Astrocyte of the hippocampus (primary cell): ENCODE data around the gene TRANK1.
"Not testable (repeated sequence)": the region's sequence is repeated elsewhere in the genome, so short reads cannot be mapped to it uniquely, and the experiment has no call there.

Source experiments
- DNase-seq: peaks from one replicate; pipeline ENCODE4 v3.0.0; 2011; ENCODE audit warnings: low read depth, low spot score

TRANK1 gene

DNA sequence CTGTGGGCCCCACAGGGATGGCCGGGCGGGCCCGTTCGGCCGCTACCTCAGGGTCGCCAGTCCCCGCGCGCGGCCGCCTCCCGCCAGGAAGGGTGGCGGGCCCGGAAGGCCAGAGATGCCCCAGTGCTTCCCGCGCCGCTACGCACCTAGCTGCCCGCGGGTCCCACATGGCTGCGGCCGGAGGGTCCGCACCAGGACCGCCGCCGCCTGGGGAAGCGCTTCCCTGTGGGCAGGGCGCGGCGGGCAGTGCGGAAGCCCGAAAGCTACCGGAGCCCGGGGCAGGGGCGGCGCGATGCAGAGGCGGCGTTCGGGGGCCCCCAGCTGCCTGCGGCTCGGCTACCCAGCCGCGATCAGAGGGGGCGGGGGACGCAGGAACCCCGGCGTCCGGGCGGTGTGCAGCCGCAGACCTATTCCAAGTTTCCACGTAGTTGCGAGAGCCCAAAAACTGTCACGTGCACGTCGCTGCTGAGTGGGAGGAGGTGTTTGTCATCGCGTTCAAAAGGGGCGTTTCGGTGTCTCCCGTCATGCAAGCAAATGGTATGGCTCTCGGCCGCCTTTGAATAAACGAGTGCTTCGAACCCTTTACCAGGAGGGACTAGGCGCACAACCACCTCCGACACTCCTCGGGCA lies at the start of gene TRANK1:
Gene TRANK1, minus strand, starts transcription at position 414 of the 630 bp plus-strand sequence. Its CDS starts 245 bp downstream, at position 169.
- DNase-seq = peak; percentile 52

GRCh38 chr3:36993326-36994283 lies 48.8 kb upstream of the TRANK1 start, which contains the start of gene MLH1:
TSS of gene MLH1 (plus strand) at chr3:36993518. CDS start at chr3:36993548, 30 bp downstream.
- DNase-seq = peak; percentile 100

- DNase-seq = no peak
Observed at GRCh38 chr3:36992806-36993325, 48.0 kb upstream of the TRANK1 start, which contains the start of gene EPM2AIP1. TSS of gene EPM2AIP1 (minus strand) at chr3:36993131. CDS start at chr3:36993077, 54 bp downstream.

GRCh38 chr3:36991923-36992805 lies 47.3 kb upstream of the TRANK1 start:
- DNase-seq = peak; percentile 67

DNA sequence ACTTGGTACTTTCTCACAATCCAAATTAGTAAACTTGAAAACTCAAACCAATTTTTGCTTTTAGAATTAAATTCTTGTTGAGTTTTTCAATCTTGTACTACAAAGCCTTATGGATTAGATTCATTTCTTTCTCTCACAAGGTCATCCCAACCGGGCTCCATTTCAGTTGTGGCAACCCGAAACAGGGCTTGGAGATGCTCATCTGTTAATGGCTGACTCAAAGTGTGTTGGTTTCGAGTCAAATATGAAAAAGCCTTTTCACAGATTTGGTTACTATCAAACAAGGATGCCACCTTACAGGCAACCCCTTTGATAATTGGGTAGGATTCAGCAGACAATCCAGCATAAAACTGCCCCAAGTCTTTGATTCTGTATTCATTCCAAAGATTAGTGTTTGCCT lies 46.3 kb upstream of the TRANK1 start:
- DNase-seq = peak; percentile 8

GRCh38 chr3:36989568-36989967 lies 44.7 kb upstream of the TRANK1 start:
- DNase-seq = peak; percentile 2

DNA sequence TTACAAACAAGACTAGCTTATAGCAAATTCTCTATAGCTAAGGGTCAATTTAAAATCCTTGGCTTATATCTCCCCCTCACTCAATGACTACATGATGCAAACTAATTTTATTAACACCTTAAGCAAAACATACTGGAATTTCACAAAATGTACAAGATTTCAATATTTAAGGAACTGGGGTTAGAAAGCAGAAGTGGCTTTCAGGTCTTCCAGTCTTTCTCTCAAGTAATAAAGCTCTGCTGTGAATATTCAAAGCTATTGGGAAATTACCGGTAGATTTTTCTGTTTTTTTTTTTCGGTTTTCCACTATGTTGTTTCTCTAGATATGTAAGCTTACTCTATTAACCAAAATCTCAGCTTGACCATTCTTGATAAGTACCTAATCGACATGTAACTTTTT lies 44.2 kb upstream of the TRANK1 start:
- no peak for DNase-seq

DNA sequence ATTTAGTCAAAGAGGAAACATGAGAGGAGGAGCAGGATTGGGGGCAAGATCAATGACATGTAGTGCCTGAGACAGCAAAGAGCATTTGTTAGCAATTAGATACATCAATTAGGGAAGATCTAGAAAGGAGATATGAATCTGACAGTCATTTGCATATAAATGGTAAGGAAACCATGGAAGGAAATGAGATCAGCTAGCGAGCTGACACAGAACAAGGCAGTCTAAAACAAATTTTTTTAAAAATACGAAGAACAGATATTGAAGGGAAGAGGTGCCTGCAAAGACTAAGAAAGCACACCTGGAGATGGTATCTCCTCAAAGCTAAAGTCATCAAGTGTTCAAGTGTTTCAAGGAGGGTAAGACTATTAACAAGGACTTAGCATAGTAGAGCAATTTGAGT lies 43.5 kb upstream of the TRANK1 start:
- no peak for DNase-seq

- no peak for DNase-seq
Observed at GRCh38 chr3:36981006-36981405, 36.2 kb upstream of the TRANK1 start.

GRCh38 chr3:36973139-36973538 lies 28.3 kb upstream of the TRANK1 start:
- DNase-seq = no peak

DNA sequence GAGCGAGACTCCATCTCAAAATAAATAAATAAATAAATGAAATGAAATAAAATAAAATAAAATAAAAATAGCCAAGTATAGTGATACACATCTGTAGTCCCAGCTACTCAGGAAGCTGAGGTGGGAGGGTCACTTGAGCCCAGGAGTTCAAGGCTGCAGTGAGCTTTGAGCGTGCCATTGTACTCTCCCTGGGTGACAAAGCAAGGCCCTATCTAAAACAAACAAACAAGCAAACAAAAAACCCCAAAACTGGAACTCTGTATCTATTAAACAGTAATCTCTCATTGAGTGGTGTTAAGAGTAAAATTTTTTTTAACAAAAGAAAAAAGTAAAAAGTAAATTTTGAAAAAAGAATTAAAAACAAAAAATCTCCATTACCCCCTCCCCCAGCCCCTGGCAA lies 27.3 kb upstream of the TRANK1 start:
- no peak for DNase-seq

- DNase-seq = peak; percentile 30
Observed at GRCh38 chr3:36969540-36970432, 24.9 kb upstream of the TRANK1 start.

DNA sequence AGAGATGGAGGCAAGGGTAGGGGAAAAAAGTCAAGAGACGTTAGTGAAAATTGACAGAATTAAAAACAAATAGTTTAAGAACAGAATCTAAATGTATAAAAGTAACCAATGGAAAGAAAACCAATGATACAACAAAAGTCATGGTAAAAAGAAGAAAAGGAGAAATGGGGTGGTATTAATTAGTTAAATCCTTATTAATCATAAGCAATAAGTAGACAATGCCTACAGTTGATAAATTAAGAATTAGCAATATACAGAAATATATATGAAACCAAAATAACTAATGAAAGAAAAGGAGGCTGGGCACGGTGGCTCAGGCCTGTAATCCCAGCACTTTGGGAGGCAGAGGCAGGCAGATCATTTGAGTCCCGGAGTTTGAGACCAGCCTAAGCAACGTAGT lies 24.2 kb upstream of the TRANK1 start:
- no peak for DNase-seq

DNA sequence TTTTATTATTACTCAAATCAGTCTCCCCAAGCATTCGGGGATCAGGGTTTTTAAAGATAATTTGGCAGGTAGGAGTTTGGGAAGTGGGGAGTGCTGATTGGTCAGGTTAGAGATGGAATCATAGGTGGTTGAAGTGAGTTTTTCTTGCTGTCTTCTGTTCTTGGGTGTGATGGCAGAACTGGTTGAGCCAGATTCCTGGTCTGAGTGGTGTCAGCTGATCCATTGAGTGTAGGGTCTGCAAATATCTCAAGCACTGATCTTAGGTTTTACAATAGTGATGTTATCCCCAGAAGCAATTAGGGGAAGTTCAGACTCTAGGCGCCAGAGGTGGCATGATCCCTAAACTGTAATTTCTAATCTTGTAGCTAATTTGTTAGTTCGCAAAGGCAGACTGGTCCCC lies 20.6 kb upstream of the TRANK1 start:
- DNase-seq = no peak

DNA sequence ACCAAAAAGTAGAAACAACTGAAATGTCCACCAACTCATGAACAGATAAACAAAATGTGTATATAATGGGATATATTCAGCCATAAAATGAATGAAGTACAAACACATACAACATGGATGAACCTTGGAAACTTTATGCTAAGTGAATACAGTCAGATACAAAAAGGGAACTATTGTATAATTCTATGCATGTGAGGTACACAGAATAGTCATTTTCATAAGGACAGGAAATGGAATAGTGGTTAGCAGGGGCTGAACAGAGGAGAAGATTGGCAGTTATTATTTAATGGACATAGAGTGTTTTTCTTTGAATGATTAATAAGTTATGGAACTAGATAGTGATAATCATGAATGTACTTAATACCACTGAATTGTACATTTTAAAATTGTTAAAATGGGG lies 20.0 kb upstream of the TRANK1 start:
- no peak for DNase-seq

GRCh38 chr3:36964331-36964730 lies 19.5 kb upstream of the TRANK1 start:
- no peak for DNase-seq

DNA sequence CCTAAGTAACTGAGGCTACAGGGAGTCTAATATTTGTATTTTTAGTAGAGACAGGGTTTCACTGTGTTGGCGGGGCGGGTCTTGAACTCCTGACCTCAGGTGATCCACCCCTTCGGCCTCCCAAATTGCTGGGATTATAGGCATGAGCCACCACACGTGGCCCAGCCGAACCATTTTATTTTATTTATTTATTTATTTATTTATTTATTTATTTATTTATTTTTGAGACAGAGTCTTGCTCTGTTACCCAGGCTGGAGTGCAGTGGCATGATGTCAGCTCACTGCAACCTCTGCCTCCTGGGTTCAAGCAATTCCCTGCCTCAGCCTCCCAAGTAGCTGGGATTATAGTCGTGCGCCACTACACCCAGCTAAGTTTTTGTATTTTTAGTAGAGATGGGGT lies 18.2 kb upstream of the TRANK1 start:
- not testable (repeated sequence) for DNase-seq

DNA sequence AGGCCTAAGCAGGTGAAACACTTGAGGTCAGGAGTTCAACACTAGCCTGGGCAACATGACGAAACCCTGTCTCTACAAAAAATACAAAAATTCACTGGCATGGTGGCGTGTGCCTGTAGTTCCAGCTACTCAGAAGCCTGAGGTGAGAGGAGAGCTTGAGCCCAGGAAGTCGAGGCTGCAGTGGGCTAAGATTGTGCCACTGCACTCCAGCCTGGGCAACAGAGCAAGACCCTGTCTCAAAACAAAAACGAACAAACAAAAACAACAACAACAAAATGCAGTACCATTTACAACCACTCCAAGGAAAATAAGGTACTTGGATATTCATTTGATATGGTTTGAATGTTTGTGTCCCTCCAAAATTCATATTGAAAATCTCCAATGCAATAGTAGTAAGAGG lies 15.6 kb upstream of the TRANK1 start:
- DNase-seq = no peak

DNA sequence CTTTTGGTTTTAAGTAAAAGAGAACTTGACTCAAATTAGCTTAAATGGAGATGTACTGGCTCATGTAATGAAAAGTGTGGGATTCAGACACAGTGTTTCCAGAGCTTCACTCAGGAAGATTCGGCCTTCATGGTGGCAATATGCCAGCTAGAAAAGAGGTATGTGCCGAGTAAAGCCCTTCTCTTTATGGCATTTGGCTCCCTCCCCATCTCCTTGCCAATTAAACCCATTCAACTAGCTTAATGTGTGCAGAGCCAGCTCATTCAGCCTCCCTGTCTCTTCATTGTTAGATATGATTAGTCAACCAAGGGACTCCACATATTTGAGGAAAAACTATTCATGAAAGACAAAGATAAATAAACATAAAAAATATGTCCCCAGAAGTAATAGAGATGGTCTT lies 15.0 kb upstream of the TRANK1 start:
- peak; percentile 75 for DNase-seq
